ENCODE results near the gene MYO1D. TPM values are rescaled to one million over a fixed set of nuclear protein-coding genes. Genes with fewer than 3 reads are reported as not detected.

MYO1D gene
- total RNA-seq, 2 donors from 2014 or later: 14.7 to 22.6 TPM

DNA sequence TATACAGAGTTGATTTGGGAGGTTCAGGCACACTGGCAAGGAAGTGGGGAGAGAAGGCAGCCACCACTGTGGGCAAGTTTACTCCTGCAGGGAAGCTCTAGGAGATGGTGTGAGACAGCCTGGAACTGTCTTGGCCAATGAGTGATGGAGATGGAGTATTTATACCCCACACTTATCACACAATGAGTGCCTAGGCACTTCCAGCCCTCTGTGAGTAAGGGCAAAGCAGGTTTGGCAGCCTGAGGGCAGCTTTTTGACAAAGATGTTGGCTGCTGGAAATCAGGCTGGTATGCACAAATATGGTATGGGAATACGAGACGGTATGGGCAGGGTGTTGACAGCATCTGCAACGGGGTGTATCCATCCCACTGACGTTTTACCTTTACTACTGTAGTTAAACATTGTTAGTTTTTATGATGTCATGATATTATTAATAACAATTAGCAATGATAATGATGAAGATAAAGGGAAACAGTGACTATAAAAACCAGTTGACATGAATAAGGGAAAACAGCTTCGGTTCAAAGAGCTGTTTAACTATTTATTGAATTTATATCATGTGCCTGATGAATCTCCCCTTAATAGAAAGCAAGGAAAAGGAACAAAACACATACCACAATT is 240.2 kb downstream of the MYO1D start:
- no peak for ATAC-seq (replicated peaks in 1 of 2)
- no peaks in the 10 kb centered on the region for H3K27me3 Mint-ChIP-seq (ENCODE audit: low read depth)
- no peak overlapping the region for H3K27ac Mint-ChIP-seq
- H3K4me3 Mint-ChIP-seq: no peak overlapping the region
- H3K9me3 Mint-ChIP-seq: peaks cover 0 to 2% of the 10 kb centered on the region in 2 donors
- H3K36me3 Mint-ChIP-seq (ENCODE audit: insufficient read depth in 2 of 2): no peaks in the 10 kb centered on the region
- no peak for DNase-seq
- H3K4me1 Mint-ChIP-seq (ENCODE audit: low read depth): no peaks in the 10 kb centered on the region

GRCh38 chr17:32634167-32634566 is 242.8 kb downstream of the MYO1D start:
- ATAC-seq (replicated peaks in 1 of 2) (no peak), DNase-seq (no peak)
- H3K4me1 Mint-ChIP-seq (ENCODE audit: low read depth): no peaks in the 10 kb centered on the region
- H3K9me3 Mint-ChIP-seq: no peaks in the 10 kb centered on the region
- H3K36me3 Mint-ChIP-seq (ENCODE audit: insufficient read depth in 2 of 2): no peaks in the 10 kb centered on the region
- no peak overlapping the region for H3K4me3 Mint-ChIP-seq
- no peak overlapping the region for H3K27ac Mint-ChIP-seq
- H3K27me3 Mint-ChIP-seq (ENCODE audit: low read depth): no peaks in the 10 kb centered on the region

DNA sequence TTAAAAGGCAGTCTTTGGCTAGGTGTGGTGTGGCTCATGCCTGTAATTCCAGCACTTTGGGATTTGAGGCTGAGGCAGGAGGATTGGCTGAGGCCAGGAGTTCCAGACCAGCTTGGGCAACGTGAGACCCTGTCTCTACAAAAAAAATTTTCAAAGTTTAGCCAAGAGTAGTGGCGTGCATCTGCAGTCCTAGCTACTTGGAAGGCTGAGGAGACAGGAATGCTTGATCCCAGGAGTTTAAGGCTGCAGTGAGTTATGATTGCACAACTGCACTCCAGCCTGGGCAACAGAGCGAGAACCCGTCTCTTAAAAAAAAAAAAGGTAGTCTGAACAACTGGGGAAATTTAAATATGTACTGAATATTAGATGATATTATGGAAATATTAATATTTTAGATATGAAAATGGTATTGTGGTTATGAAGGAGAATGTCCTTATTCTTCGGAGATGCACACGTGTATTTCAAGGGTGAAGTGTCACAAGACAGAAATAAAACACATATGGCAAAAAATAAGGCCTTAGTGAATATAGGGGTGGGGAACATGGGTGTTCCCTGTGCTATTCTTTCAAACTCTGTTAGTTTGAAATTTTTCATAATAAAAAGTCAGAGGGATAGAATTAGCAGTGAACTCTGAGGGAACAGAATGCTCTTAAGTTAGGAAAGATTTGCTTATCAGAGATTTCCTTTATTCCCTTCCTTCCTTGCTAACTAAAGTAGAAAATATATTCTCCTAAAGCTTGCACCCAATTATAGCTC is 245.4 kb downstream of the MYO1D start:
- H3K36me3 Mint-ChIP-seq (ENCODE audit: insufficient read depth in 2 of 2): no peaks in the 10 kb centered on the region

DNA sequence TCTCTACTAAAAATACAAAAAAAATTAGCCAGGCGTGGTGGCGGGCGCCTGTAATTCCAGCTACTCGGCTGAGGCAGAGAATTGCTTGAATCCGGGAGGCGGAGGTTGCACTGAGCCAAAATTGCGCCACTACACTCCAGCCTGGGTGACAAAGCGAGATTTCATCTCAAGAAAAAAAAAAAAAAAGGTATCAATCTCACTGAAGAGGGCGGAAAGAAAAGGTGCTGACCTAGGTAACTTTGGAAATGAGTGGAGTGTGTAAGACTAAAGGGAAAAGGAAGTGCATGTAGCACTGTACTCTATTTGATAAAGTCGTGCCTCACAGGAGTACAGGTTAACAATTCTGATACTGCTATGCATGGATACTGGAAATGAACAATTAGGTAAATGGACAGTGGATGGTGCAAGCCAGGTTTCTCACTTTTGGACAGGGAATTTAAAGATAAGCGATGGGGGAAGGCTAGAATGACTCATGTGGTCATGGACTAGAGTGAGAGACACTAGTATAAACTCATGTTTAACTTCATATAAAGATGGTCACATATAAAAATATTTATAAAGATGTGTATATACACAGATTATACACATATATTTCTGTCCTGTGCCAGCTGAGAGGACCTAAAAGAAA is 247.2 kb downstream of the MYO1D start:
- no peak for ATAC-seq (replicated peaks in 1 of 2)
- Mint-ChIP-seq H3K36me3 (ENCODE audit: insufficient read depth in 2 of 2) (no peaks in the 10 kb centered on the region), H3K4me1 (ENCODE audit: low read depth) (no peaks in the 10 kb centered on the region), H3K27me3 (ENCODE audit: low read depth) (no peaks in the 10 kb centered on the region), H3K9me3 (no peaks in the 10 kb centered on the region), H3K27ac (no peak overlapping the region), H3K4me3 (no peak overlapping the region)
- DNase-seq: no peak

More for the DNA sequence above, 245.4 kb downstream of the MYO1D start:
- Mint-ChIP-seq H3K27ac (no peak overlapping the region), H3K4me1 (ENCODE audit: low read depth) (no peaks in the 10 kb centered on the region), H3K4me3 (no peak overlapping the region), H3K9me3 (no peaks in the 10 kb centered on the region), H3K27me3 (ENCODE audit: low read depth) (no peaks in the 10 kb centered on the region)
- ATAC-seq (replicated peaks in 1 of 2): no peak
- DNase-seq: no peak

DNA sequence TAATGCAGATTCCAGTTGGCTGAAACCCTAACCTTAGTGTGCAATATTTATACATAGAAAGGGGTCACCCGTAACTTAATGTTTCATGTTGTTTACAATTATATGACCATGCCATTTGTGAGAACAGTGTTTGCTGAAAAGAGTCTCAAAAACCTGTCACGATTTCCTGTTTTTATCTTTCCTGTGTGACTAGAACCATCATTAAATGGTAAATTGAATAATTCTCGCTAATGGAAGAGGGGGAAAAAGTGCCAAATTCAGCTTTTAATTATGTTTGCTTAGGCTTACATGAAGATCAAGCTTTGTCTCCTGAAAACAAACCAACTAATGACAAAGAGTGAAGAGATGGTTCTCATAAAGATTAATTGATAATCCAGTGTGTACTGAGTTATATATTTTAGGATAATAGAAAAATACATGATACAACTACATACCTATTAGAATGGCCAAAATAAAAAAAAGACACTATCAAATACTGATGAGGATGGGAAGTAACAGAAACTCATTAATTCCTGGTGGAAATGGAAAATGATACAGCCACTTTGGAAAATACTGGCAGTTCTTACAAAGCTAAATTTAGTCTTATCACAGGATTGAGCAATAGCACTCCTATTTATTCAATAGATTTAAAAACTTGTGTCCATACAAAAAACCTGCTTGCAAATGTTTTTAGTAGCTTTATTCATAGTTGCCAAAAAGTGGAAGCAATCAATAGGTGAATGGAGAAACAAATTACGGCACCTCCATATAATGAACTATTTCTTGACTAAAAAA is 248.5 kb downstream of the MYO1D start:
- no peak overlapping the region for H3K4me3 Mint-ChIP-seq
- ATAC-seq (replicated peaks in 1 of 2) (no peak), DNase-seq (no peak)
- no peaks in the 10 kb centered on the region for H3K36me3 Mint-ChIP-seq (ENCODE audit: insufficient read depth in 2 of 2)
- no peaks in the 10 kb centered on the region for H3K4me1 Mint-ChIP-seq (ENCODE audit: low read depth)
- no peak overlapping the region for H3K27ac Mint-ChIP-seq
- H3K9me3 Mint-ChIP-seq: no peaks in the 10 kb centered on the region
- no peaks in the 10 kb centered on the region for H3K27me3 Mint-ChIP-seq (ENCODE audit: low read depth)

DNA sequence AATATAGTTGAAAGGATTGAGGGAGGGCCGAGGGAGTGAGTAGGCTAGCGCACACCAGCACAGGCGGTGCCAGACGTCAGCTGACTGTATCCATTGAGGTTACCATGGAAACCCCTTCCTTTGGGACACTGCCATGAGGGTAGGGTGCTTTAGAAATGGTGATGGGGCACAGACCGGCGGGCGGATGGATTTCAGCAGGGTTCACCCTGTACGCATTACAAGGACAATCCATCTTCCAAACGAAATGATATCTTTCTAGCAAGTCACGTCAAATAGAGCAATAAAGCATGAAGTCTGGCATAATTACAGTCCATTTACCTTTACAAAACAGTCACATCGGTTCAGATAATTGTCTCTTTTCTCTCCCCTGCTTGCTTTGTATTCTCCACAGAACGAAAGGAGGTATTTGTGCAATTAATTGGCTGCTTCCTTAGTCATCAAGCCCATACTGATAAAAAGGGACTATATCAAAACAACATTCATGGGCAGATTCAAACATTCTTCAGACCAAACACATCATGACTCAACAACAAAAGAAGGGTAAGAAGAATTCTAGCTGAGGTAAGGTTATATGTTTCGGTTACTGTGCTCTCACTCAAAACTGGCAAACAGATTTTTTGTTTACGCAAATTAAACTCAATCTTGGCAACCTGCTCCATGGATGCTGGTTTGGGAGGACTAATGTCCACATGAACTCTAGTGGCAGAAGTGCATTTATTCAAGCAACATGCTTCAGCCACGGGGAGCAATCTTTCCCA is 249.5 kb downstream of the MYO1D start:
- H3K4me3 Mint-ChIP-seq: no peak overlapping the region
- no peak overlapping the region for H3K27ac Mint-ChIP-seq
- no peaks in the 10 kb centered on the region for H3K36me3 Mint-ChIP-seq (ENCODE audit: insufficient read depth in 2 of 2)
- no peaks in the 10 kb centered on the region for H3K9me3 Mint-ChIP-seq
- DNase-seq: no peak
- no peak for ATAC-seq (replicated peaks in 1 of 2)
- no peaks in the 10 kb centered on the region for H3K4me1 Mint-ChIP-seq (ENCODE audit: low read depth)
- no peaks in the 10 kb centered on the region for H3K27me3 Mint-ChIP-seq (ENCODE audit: low read depth)

GRCh38 chr17:32626379-32626791 is 250.5 kb downstream of the MYO1D start:
- H3K4me3 Mint-ChIP-seq: no peak overlapping the region
- no peak for ATAC-seq (replicated peaks in 1 of 2)
- no peaks in the 10 kb centered on the region for H3K4me1 Mint-ChIP-seq (ENCODE audit: low read depth)
- no peaks in the 10 kb centered on the region for H3K27me3 Mint-ChIP-seq (ENCODE audit: low read depth)
- H3K27ac Mint-ChIP-seq: no peak overlapping the region
- DNase-seq: no peak
- no peaks in the 10 kb centered on the region for H3K36me3 Mint-ChIP-seq (ENCODE audit: insufficient read depth in 2 of 2)
- no peaks in the 10 kb centered on the region for H3K9me3 Mint-ChIP-seq

DNA sequence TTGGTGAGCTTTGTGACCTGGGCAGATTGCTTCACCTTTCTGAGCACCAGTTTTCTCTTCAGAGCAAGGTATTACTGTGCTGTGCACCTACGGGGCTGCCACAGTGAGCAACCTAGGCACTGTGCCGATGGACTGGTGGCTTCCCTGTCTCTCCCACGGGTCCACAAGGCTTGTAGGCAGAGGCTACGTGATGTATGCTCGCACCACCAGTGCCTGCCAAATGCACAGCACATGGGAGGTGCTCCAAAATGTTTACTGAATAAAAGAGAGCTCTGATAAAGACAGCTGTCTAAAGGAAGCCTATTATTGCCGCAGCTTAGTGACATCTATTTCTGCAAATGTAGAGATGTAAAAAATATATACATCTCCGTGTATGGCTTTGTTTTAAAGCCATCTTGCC is 251.0 kb downstream of the MYO1D start:
- Mint-ChIP-seq H3K4me1 (ENCODE audit: low read depth) (no peaks in the 10 kb centered on the region), H3K27ac (no peak overlapping the region), H3K9me3 (no peaks in the 10 kb centered on the region), H3K36me3 (ENCODE audit: insufficient read depth in 2 of 2) (no peaks in the 10 kb centered on the region), H3K27me3 (ENCODE audit: low read depth) (no peaks in the 10 kb centered on the region), H3K4me3 (no peak overlapping the region)
- DNase-seq (no peak), ATAC-seq (replicated peaks in 1 of 2) (no peak)

DNA sequence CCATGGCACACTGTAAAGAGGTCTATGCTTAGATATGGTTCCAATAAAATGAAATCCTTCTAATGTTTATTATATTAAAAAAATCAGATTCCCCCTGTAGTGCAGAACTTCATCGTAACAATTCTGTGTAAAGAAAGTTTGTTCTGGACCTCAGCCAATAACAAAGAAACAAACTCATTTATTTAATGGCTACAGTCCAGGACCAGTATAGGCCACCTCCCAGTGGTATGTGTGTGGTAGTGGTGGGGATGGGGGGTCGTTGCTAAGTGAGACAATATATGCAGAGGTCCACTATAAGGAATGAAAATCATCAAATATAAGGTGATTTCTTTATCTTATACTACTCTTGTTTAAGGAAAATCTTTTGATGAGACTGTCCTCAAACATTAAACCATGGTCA is 253.7 kb downstream of the MYO1D start:
- no peaks in the 10 kb centered on the region for H3K9me3 Mint-ChIP-seq
- DNase-seq: no peak
- no peak overlapping the region for H3K27ac Mint-ChIP-seq
- H3K4me1 Mint-ChIP-seq (ENCODE audit: low read depth): no peaks in the 10 kb centered on the region
- no peak for ATAC-seq (replicated peaks in 1 of 2)
- H3K4me3 Mint-ChIP-seq: no peak overlapping the region
- no peaks in the 10 kb centered on the region for H3K27me3 Mint-ChIP-seq (ENCODE audit: low read depth)
- H3K36me3 Mint-ChIP-seq (ENCODE audit: insufficient read depth in 2 of 2): no peaks in the 10 kb centered on the region

GRCh38 chr17:32622540-32622939 is 254.4 kb downstream of the MYO1D start:
- DNase-seq: no peak
- H3K27ac Mint-ChIP-seq: no peak overlapping the region
- H3K9me3 Mint-ChIP-seq: no peaks in the 10 kb centered on the region
- no peak for ATAC-seq (replicated peaks in 1 of 2)
- no peak overlapping the region for H3K4me3 Mint-ChIP-seq
- H3K27me3 Mint-ChIP-seq (ENCODE audit: low read depth): no peaks in the 10 kb centered on the region
- no peaks in the 10 kb centered on the region for H3K36me3 Mint-ChIP-seq (ENCODE audit: insufficient read depth in 2 of 2)
- no peaks in the 10 kb centered on the region for H3K4me1 Mint-ChIP-seq (ENCODE audit: low read depth)

DNA sequence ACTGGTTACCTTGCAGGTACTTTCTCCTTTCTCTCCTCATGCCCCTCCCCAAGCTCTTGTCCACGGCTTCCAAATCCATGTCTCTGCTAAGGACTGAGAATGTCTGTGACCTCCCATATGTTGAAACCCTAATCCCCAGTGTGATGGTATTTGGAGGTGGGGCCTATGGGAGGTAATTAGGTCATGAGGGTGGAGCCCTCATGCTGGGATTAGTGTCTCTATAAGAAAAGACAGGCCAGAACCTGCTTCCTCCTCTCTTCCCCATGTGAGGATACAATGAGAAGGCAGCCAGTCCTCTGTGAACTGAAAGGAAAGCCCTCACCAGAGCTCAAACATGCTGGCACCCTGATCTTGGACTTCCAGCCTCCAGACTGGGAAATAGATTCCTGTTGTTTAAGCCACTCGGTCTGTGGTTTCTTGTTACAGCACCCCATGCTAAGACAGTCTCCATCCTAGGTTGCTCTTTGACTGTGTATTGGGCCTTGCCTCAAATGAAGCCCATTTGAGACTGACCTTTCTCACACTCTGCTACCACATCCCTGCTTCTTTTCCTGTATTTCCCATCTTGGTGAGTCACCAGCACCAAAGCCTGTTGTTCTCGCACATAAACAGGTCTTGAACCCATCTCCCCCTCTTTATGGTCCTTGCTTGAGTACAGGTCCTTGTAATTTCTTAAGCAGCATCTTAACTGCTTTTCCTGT is 255.2 kb downstream of the MYO1D start:
- H3K27ac Mint-ChIP-seq: no peak overlapping the region
- DNase-seq: no peak
- H3K36me3 Mint-ChIP-seq (ENCODE audit: insufficient read depth in 2 of 2): no peaks in the 10 kb centered on the region
- no peak for ATAC-seq (replicated peaks in 1 of 2)
- H3K4me3 Mint-ChIP-seq: no peak overlapping the region
- no peaks in the 10 kb centered on the region for H3K9me3 Mint-ChIP-seq
- no peaks in the 10 kb centered on the region for H3K27me3 Mint-ChIP-seq (ENCODE audit: low read depth)
- H3K4me1 Mint-ChIP-seq (ENCODE audit: low read depth): no peaks in the 10 kb centered on the region

DNA sequence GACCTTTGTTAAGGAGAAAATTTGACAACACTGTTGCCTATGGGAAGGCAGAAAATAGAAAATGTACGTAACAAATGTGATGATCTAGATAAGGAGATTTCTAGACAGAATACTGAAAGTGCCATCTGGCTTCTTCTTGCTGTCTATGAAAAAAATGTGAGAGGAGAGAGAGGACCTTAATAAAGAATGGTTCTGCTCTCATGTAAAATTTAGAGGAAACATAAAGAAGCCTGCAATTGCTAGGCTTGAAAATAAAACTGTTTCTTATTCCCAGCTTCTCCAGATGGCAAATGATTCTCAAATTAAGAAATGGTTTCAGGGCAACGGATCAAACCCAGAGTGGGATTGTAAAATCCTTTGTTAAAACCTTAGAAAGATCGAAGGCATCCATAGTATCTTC is 261.6 kb downstream of the MYO1D start:
- ATAC-seq (replicated peaks in 1 of 2) (no peak), DNase-seq (no peak)
- Mint-ChIP-seq H3K9me3 (no peaks in the 10 kb centered on the region), H3K36me3 (ENCODE audit: insufficient read depth in 2 of 2) (no peaks in the 10 kb centered on the region), H3K27me3 (ENCODE audit: low read depth) (no peaks in the 10 kb centered on the region), H3K4me3 (no peak overlapping the region), H3K27ac (peak overlapping the region; percentile 24), H3K4me1 (ENCODE audit: low read depth) (no peaks in the 10 kb centered on the region)

Measured in activated T-cell treated with anti-CD3 and anti-CD28 coated beads, Interleukin-2, amount 50 U/mL, for 72 hours (primary cell).